OCI-M1 (cell line): ENCODE data around the gene SRP9.

ENCODE experiments used
- DNase-seq: peaks from one replicate; lab custom pipeline; 2025; lab: John Stamatoyannopoulos, UW

SRP9 gene

GRCh38 chr1:225777583-225778336, at the start of gene SRP9:
Gene SRP9, plus strand, starts transcription at chr1:225777826. Its CDS starts 115 bp downstream, at chr1:225777941.
- DNase-seq, result peak; percentile 100

GRCh38 chr1:225731491-225731890, 46.1 kb upstream of the SRP9 start:
- DNase-seq, result no peak

- DNase-seq, result no peak
Measured at GRCh38 chr1:225733254-225733653, 44.4 kb upstream of the SRP9 start.

GRCh38 chr1:225735252-225736149, 42.1 kb upstream of the SRP9 start:
- DNase-seq, result no peak

GRCh38 chr1:225736437-225737098, 41.1 kb upstream of the SRP9 start:
- DNase-seq, result no peak

GRCh38 chr1:225737161-225737560, 40.5 kb upstream of the SRP9 start:
- DNase-seq, result no peak

GRCh38 chr1:225737866-225738265, 39.8 kb upstream of the SRP9 start:
- no peak for DNase-seq

- no peak for DNase-seq
Measured at GRCh38 chr1:225738763-225739162, 38.9 kb upstream of the SRP9 start.

- no peak for DNase-seq
Measured at GRCh38 chr1:225739542-225740107, 38.0 kb upstream of the SRP9 start.

GRCh38 chr1:225744745-225745144, 32.9 kb upstream of the SRP9 start:
- no peak for DNase-seq

GRCh38 chr1:225745273-225745672, 32.4 kb upstream of the SRP9 start:
- DNase-seq, result no peak

GRCh38 chr1:225746361-225747179, 31.1 kb upstream of the SRP9 start:
- no peak for DNase-seq

- DNase-seq, result no peak
Measured at GRCh38 chr1:225747566-225747965, 30.1 kb upstream of the SRP9 start.

GRCh38 chr1:225748529-225748928, 29.1 kb upstream of the SRP9 start:
- DNase-seq, result no peak

GRCh38 chr1:225749706-225750105, 27.9 kb upstream of the SRP9 start:
- DNase-seq, result no peak

- no peak for DNase-seq
Measured at GRCh38 chr1:225750420-225750819, 27.2 kb upstream of the SRP9 start.

- no peak for DNase-seq
Measured at GRCh38 chr1:225750875-225751824, 26.5 kb upstream of the SRP9 start.

- DNase-seq, result no peak
Measured at GRCh38 chr1:225752245-225752644, 25.4 kb upstream of the SRP9 start.

GRCh38 chr1:225754940-225755641, 22.5 kb upstream of the SRP9 start:
- DNase-seq, result no peak
